Osteoblast (primary cell): ENCODE data around the gene PEX6. TPM values are rescaled to one million over a fixed set of nuclear protein-coding genes. Genes with fewer than 3 reads are reported as not detected.
"Not testable (repeated sequence)": the region's sequence is repeated elsewhere in the genome, so short reads cannot be mapped to it uniquely, and the experiment has no call there.

Experiments
- DNase-seq: peaks from one replicate; pipeline ENCODE4 v3.0.0; 2011; ENCODE audit warnings: low spot score, mixed read lengths; ENCODE audit not compliant: insufficient read length; ENCODE audit errors: missing footprints
- H2AFZ ChIP-seq: 2 replicates; pipeline ENCODE4 v1.6.0; 2011; ENCODE audit warnings: mild to moderate bottlenecking, low read length
- H3K27ac ChIP-seq: 2 replicates; pipeline ENCODE4 v1.5.1; 2011; ENCODE audit warnings: mild to moderate bottlenecking, low read depth, low read length, moderate library complexity
- H3K27me3 ChIP-seq: 2 replicates; pipeline ENCODE4 v1.6.0; 2012; ENCODE audit warnings: mild to moderate bottlenecking, control low read depth, inconsistent platforms, low read length, moderate library complexity; ENCODE audit not compliant: insufficient read depth
- H3K36me3 ChIP-seq: 2 replicates; pipeline ENCODE4 v1.5.1; 2011; ENCODE audit warnings: mild to moderate bottlenecking, low read length, control low read depth, moderate library complexity; ENCODE audit not compliant: insufficient read depth
- H3K4me1 ChIP-seq: 2 replicates; pipeline ENCODE4 v1.5.1; 2011; ENCODE audit warnings: mild to moderate bottlenecking, low read length, control low read depth, moderate library complexity; ENCODE audit not compliant: insufficient read depth
- H3K4me2 ChIP-seq: 2 replicates; pipeline ENCODE4 v1.6.0; 2011; ENCODE audit warnings: mild to moderate bottlenecking, low read length; ENCODE audit not compliant: insufficient read depth
- H3K4me3 ChIP-seq: fragments of 200-600 bp; sonication (generic); 3 replicates; pipeline ENCODE4 v1.5.1; 2012; ENCODE audit warnings: mild to moderate bottlenecking, low read length, inconsistent platforms; ENCODE audit not compliant: insufficient read depth
- H3K79me2 ChIP-seq: 2 replicates; pipeline ENCODE4 v1.6.0; 2012; ENCODE audit warnings: mild to moderate bottlenecking, low read length, control low read depth, inconsistent platforms; ENCODE audit not compliant: insufficient read depth
- H3K9me3 ChIP-seq: 2 replicates; pipeline ENCODE4 v1.5.1; 2011; ENCODE audit warnings: low read depth, low read length, control low read depth
- H4K20me1 ChIP-seq: 2 replicates; pipeline ENCODE4 v1.6.0; 2012; ENCODE audit warnings: mild to moderate bottlenecking, low read length, control low read depth; ENCODE audit not compliant: insufficient read depth
- total RNA-seq: library from RNA; depleted of rRNA; stranded (reverse); fragments of >200 nt; gene quantifications from 2 replicates; pipeline ENCODE4 v1.2.3, GENCODE V29; 2012
- TF ChIP-seq, protein P1 (sequence below): IDR thresholded peaks from 2 replicates; pipeline ENCODE4 v1.5.1; 2011; ENCODE audit warnings: mild to moderate bottlenecking, low read depth, low read length, moderate library complexity; ENCODE audit errors: extremely low read depth

PEX6 gene
- total RNA-seq, 1 donor: 23.5 TPM

DNA sequence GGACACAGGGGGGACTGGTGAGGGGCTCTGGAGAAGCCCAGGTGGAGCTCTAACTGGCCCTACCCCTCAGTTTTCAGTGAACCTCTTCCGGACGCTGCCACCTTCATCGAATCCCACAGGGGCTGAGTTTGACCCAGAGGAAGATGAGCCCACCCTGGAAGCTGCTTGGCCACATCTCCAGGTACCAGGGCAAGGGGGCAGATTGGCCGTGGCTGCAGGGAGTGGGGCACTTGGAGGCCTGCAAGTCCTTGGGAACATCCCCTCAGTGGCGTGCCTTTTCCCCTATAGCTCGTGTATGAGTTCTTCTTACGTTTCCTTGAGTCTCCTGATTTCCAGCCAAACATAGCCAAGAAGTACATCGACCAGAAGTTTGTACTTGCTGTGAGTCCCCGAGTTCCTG is 28.1 kb upstream of the PEX6 start:
- Histone ChIP-seq H2AFZ (no peak overlapping the region), H3K27me3 (no peaks in the 10 kb centered on the region), H3K79me2 (peaks cover 21% of the 10 kb centered on the region), H3K4me2 (no peak overlapping the region), H3K27ac (no peak overlapping the region), H3K4me1 (no peaks in the 10 kb centered on the region), H3K36me3 (peaks cover 57% of the 10 kb centered on the region), H3K9me3 (no peaks in the 10 kb centered on the region), H4K20me1 (peaks cover 2% of the 10 kb centered on the region), H3K4me3 (no peak overlapping the region)
- TF ChIP-seq, protein P1, sequence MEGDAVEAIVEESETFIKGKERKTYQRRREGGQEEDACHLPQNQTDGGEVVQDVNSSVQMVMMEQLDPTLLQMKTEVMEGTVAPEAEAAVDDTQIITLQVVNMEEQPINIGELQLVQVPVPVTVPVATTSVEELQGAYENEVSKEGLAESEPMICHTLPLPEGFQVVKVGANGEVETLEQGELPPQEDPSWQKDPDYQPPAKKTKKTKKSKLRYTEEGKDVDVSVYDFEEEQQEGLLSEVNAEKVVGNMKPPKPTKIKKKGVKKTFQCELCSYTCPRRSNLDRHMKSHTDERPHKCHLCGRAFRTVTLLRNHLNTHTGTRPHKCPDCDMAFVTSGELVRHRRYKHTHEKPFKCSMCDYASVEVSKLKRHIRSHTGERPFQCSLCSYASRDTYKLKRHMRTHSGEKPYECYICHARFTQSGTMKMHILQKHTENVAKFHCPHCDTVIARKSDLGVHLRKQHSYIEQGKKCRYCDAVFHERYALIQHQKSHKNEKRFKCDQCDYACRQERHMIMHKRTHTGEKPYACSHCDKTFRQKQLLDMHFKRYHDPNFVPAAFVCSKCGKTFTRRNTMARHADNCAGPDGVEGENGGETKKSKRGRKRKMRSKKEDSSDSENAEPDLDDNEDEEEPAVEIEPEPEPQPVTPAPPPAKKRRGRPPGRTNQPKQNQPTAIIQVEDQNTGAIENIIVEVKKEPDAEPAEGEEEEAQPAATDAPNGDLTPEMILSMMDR: no peak
- peak; percentile 64 for DNase-seq

- no peak overlapping the region for H3K4me3 ChIP-seq
- peaks cover 51% of the 10 kb centered on the region for H3K36me3 ChIP-seq
- H3K27me3 ChIP-seq: no peaks in the 10 kb centered on the region
- TF ChIP-seq, protein P1: no peak
- no peak overlapping the region for H3K27ac ChIP-seq
- H3K4me2 ChIP-seq: no peak overlapping the region
- H3K79me2 ChIP-seq: peaks cover 12% of the 10 kb centered on the region
- DNase-seq: no peak
- H2AFZ ChIP-seq: no peak overlapping the region
- no peaks in the 10 kb centered on the region for H3K9me3 ChIP-seq
- no peaks in the 10 kb centered on the region for H4K20me1 ChIP-seq
- H3K4me1 ChIP-seq: no peaks in the 10 kb centered on the region
Observed at GRCh38 chr6:43006251-43006650, 27.3 kb upstream of the PEX6 start.

- H3K4me1 ChIP-seq: no peaks in the 10 kb centered on the region
- no peak overlapping the region for H3K4me3 ChIP-seq
- DNase-seq: no peak
- peaks cover 8% of the 10 kb centered on the region for H3K79me2 ChIP-seq
- H3K4me2 ChIP-seq: no peak overlapping the region
- peaks cover 3% of the 10 kb centered on the region for H4K20me1 ChIP-seq
- no peaks in the 10 kb centered on the region for H3K27me3 ChIP-seq
- H3K9me3 ChIP-seq: no peaks in the 10 kb centered on the region
- H2AFZ ChIP-seq: no peak overlapping the region
- TF ChIP-seq, protein P1: no peak
- peaks cover 47% of the 10 kb centered on the region for H3K36me3 ChIP-seq
- H3K27ac ChIP-seq: no peak overlapping the region
Observed at GRCh38 chr6:43005844-43006243, 26.9 kb upstream of the PEX6 start.

- TF ChIP-seq, protein P1: no peak
- Histone ChIP-seq H3K27ac (no peak overlapping the region), H3K27me3 (no peaks in the 10 kb centered on the region), H3K79me2 (peaks cover 10% of the 10 kb centered on the region), H3K4me1 (no peaks in the 10 kb centered on the region), H4K20me1 (peaks cover 5% of the 10 kb centered on the region), H3K9me3 (no peaks in the 10 kb centered on the region), H3K4me3 (no peak overlapping the region), H3K4me2 (no peak overlapping the region), H2AFZ (no peak overlapping the region), H3K36me3 (peaks cover 8% of the 10 kb centered on the region)
- no peak for DNase-seq
Observed at GRCh38 chr6:43001843-43002242, 22.9 kb upstream of the PEX6 start.

GRCh38 chr6:42998205-42998604 is 19.2 kb upstream of the PEX6 start:
- DNase-seq, H3K9me3 ChIP-seq, H3K4me2 ChIP-seq, H2AFZ ChIP-seq, H3K27me3 ChIP-seq, H4K20me1 ChIP-seq, H3K27ac ChIP-seq, H3K4me3 ChIP-seq, H3K4me1 ChIP-seq, H3K36me3 ChIP-seq: not testable (repeated sequence)
- peaks cover 10% of the 10 kb centered on the region for H3K79me2 ChIP-seq
